Spleen (tissue), 11 donors: ENCODE results near the gene KCNQ1. TPM values are rescaled to one million over a fixed set of nuclear protein-coding genes. Genes with fewer than 3 reads are reported as not detected.
A peak's percentile ranks its signal among the peaks of the same experiment; 100 is the strongest.

Source experiments
- DNase-seq: peaks from one replicate; pipeline ENCODE4 v3.0.0-alpha.2; 2020
- H3K27ac ChIP-seq, 8 donors: fragments of 200-600 bp; sonication (generic) in 7 of 8; 1 replicate in 4 of 8; 2 replicates in 4 of 8; pipeline versions ENCODE4 v1.5.0 to v1.8.0; 2016 to 2021; ENCODE audit warnings: inconsistent platforms in 4 of 8, mild to moderate bottlenecking in 4 of 8, moderate library complexity in 1 of 8
- H3K27me3 ChIP-seq, 7 donors: fragments of 200-600 bp; sonication (generic) in 6 of 7; replicated peaks in 1 of 7; 1 replicate in 4 of 7; 2 replicates in 3 of 7; pipeline versions ENCODE4 v1.5.0 to v1.8.0; 2016 to 2021; ENCODE audit warnings: inconsistent platforms in 3 of 7, mild to moderate bottlenecking in 1 of 7
- H3K36me3 ChIP-seq, 6 donors: fragments of 200-600 bp; sonication (generic) in 5 of 6; 1 replicate in 4 of 6; 2 replicates in 2 of 6; pipeline versions ENCODE4 v1.5.0 to v1.8.0; 2016 to 2021; ENCODE audit warnings: inconsistent platforms in 2 of 6
- H3K4me1 ChIP-seq, 6 donors: fragments of 200-600 bp; sonication (generic) in 5 of 6; 1 replicate in 3 of 6; 2 replicates in 3 of 6; pipeline versions ENCODE4 v1.5.0 to v1.8.0; 2016 to 2021; ENCODE audit warnings: inconsistent platforms in 3 of 6
- H3K4me3 ChIP-seq, 8 donors: fragments of 200-600 bp; sonication (generic) in 7 of 8; 1 replicate in 4 of 8; 2 replicates in 4 of 8; pipeline versions ENCODE4 v1.5.0 to v1.8.0; 2016 to 2021; ENCODE audit warnings: inconsistent platforms in 4 of 8, mild to moderate bottlenecking in 4 of 8, moderate library complexity in 2 of 8
- H3K9me3 ChIP-seq, 8 donors: fragments of 200-600 bp; sonication (generic) in 7 of 8; 1 replicate in 4 of 8; 2 replicates in 4 of 8; pipeline versions ENCODE4 v1.5.0 to v1.8.0; 2016 to 2021; ENCODE audit warnings: inconsistent platforms in 4 of 8
- CTCF ChIP-seq, 11 experiments: fragments of 200-600 bp in 7 of 11; fragments of 450-650 bp in 4 of 11; sonication (generic) in 4 of 11; IDR thresholded peaks in 8 of 11; conservative IDR thresholded peaks in 3 of 11; 1 replicate in 7 of 11; 2 replicates in 4 of 11; pipeline versions ENCODE4 v1.4.0 to v1.8.0; 2016 to 2021; ENCODE audit warnings: antibody characterized with exemption in 11 of 11, inconsistent platforms in 4 of 11, mild to moderate bottlenecking in 1 of 11
- POLR2A ChIP-seq, 3 donors: fragments of 450-650 bp; IDR thresholded peaks; one replicate each; pipeline ENCODE4 v1.5.1; 2017; ENCODE audit warnings: antibody characterized with exemption in 3 of 3, mild to moderate bottlenecking in 1 of 3
- POLR2AphosphoS5 ChIP-seq, 3 donors: sonication (generic); formaldehyde crosslinking; IDR thresholded peaks; one replicate each; pipeline ENCODE4 v1.5.1; 2017; ENCODE audit warnings: antibody characterized with exemption in 3 of 3
- WGBS, 5 donors: extraction: QIAGEN DNeasy Blood & Tissue Kit in 3 of 5; methylation state at CpG; one replicate each; pipeline versions ENCODE4 v1.1.5 to v1.1.7; 2013 to 2018; 5-methylcytosine and 5-hydroxymethylcytosine counted together
- intact Hi-C: fragments of 100-400 bp; cut with DNase I; formaldehyde crosslinking; loops from one replicate; pipeline ENCODE4 v1.15.0; 2023; ENCODE audit warnings: low total_unique reads
- polyA plus RNA-seq, 3 donors: library from polyadenylated mRNA; stranded (reverse); fragments of 200-250 nt; gene quantifications; one replicate each; pipeline ENCODE4 v1.2.1, GENCODE V29; 2013
- total RNA-seq, 7 donors: library from RNA; depleted of rRNA in 3 of 7; stranded (reverse); fragments of >200 nt in 3 of 7; fragmentation: NEBNext Ultra II Directional in 4 of 7; extraction: Animal tissue kit (Norgen Biotek cat#: 25700) in 4 of 7; gene quantifications; one replicate each; pipeline versions ENCODE4 v1.1.0 to v1.2.1, GENCODE V29; 2016 to 2021
- donor health status: healthy with polysubstance abuse.
- donor health status: DM: no; HTN: no; CAD: no; lungs with moderate emphysema.
- donor health status: DM: no; HTN: no; CAD: no.
- donor health status: Bipolar disorder and iron deficiency.
- donor health status: healthy.
- donor health status: DM: no; HTN: no; CAD: no.
- donor health status: DM: yes; HTN: yes; CAD: no.

KCNQ1 gene
- total and polyA plus RNA-seq, 10 donors, result 3.3 to 21.6 (median 13.5) TPM

GRCh38 chr11:2446590-2447252 lies 1.9 kb downstream of the KCNQ1 start:
- peak overlapping the region; percentile 20 to 90 (median 80) for H3K27ac ChIP-seq
- intact Hi-C loops, result no loop called here
- H3K36me3 ChIP-seq, result peaks cover 0 to 8% (median 0%) of the 10 kb centered on the region in 6 donors
- 33 to 50% (median 46%) methylated on average over 9 to 15 of the region's 15 CpGs for WGBS, 5 donors
- H3K4me3 ChIP-seq, result peak overlapping the region in 6 of 8 donors; percentile 2 to 81 (median 50)
- H3K4me1 ChIP-seq, result peaks cover 15 to 56% (median 38%) of the 10 kb centered on the region in 6 donors
- peak in 2 of 3 donors; percentile 41 to 42 for TF ChIP-seq POLR2AphosphoS5 (IDR thresholded peaks at IDR 0.05)
- no peak for TF ChIP-seq POLR2A (IDR thresholded peaks at IDR 0.05)
- no peak for TF ChIP-seq CTCF (IDR thresholded peaks at IDR 0.05 in 8 of 11, conservative IDR thresholded peaks at IDR 0.05 in 3 of 11)
- H3K27me3 ChIP-seq, result peaks cover 0 to 56% (median 13%) of the 10 kb centered on the region in 7 donors
- H3K9me3 ChIP-seq, result no peaks in the 10 kb centered on the region
- DNase-seq, result peak; percentile 94

DNA sequence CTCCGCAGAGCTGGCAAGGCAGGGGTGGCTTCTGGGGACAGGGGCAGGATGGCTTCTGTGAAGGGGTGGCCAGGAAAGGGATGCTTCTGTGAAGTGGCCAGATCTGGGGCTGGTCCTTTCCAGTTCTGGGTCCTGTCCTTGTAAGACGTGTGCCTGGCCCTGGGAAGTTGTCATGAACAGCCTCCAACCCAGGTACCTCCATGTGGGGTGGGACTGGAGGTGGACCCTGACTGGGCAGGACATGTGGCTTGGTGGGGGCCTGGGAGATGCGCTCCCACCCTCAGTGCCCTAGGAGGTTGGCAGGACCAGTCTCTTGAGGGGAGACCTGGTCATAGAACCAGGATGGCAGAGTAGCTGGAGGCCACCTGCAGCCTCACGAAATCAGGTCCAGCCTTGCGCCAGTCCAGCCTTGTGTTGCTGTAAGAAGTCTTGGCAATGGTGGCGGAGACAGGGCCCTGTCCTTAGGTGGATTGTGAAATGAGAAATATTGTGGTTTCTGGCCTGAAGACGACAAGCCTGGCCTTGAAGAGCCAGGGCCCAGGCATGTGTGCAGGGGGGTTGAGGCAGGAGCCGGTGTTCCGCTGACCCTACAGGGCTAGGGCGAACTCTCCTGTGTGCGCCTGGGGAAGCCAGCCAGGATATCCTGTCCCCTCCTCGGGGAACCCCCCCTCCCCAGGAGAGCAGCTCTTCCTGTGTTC lies 2.6 kb downstream of the KCNQ1 start:
- intact Hi-C loops, result no loop called here
- Histone ChIP-seq H3K27ac (peak overlapping the region; percentile 20 to 90 (median 80)), H3K27me3 (peaks cover 0 to 55% (median 13%) of the 10 kb centered on the region in 7 donors), H3K4me3 (peak overlapping the region in 6 of 8 donors; percentile 2 to 81 (median 50)), H3K36me3 (peaks cover 0 to 8% (median 0%) of the 10 kb centered on the region in 6 donors), H3K4me1 (peaks cover 15 to 56% (median 38%) of the 10 kb centered on the region in 6 donors), H3K9me3 (no peaks in the 10 kb centered on the region)
- peak; percentile 79 for DNase-seq
- TF ChIP-seq POLR2A (IDR thresholded peaks at IDR 0.05) (no peak), CTCF (IDR thresholded peaks at IDR 0.05 in 8 of 11, conservative IDR thresholded peaks at IDR 0.05 in 3 of 11) (no peak), POLR2AphosphoS5 (IDR thresholded peaks at IDR 0.05) (no peak)
- WGBS, 5 donors, result 20 to 50% (median 35%) methylated on average over 8 to 12 of the region's 12 CpGs

DNA sequence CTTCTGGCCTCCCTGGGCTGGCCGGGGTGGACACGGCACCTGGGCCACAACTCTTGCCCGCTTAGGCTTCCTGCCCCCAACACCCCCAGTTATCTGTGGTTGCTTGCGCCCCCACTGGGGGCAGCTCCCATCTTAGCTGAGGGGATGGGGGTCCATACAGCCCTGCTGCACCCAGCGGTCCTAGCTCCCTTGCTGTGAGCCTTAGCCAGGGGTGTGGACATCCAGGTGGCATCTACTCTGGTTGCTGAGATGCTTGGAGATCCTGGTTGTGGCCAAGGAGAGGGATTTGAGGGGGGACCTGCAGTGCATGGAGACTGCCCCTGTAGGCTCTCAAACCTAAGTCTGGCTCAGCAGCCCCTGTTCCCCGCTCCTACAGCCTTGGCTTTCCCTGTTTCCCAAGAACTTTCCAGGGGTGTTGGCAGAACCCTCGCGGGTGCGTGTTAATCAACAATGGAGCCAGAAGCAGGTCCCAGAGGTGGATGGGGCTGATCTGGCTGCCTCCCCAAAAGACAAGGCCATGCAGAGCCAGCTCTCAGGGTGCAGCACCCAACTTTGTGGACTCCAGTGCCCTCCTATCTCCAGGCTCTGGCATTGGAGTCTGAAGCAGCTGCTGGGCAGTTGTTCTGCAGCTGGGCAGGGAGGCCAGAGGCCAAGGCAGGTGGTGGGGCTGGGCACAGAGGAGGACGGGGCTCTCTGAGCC lies 3.3 kb downstream of the KCNQ1 start:
- intact Hi-C loops, result no loop called here
- peaks cover 0 to 8% (median 0%) of the 10 kb centered on the region in 6 donors for H3K36me3 ChIP-seq
- peaks cover 0 to 55% (median 13%) of the 10 kb centered on the region in 7 donors for H3K27me3 ChIP-seq
- H3K4me3 ChIP-seq, result peak overlapping the region in 1 of 8 donors; percentile 81
- no peaks in the 10 kb centered on the region for H3K9me3 ChIP-seq
- DNase-seq, result peak; percentile 83
- peak overlapping the region in 7 of 8 donors; percentile 43 to 90 (median 84) for H3K27ac ChIP-seq
- no peak for TF ChIP-seq POLR2A (IDR thresholded peaks at IDR 0.05)
- TF ChIP-seq POLR2AphosphoS5 (IDR thresholded peaks at IDR 0.05), result no peak
- no peak for TF ChIP-seq CTCF (IDR thresholded peaks at IDR 0.05 in 8 of 11, conservative IDR thresholded peaks at IDR 0.05 in 3 of 11)
- H3K4me1 ChIP-seq, result peaks cover 15 to 50% (median 38%) of the 10 kb centered on the region in 6 donors
- 58 to 78% (median 71%) methylated on average over 4 to 10 of the region's 10 CpGs for WGBS, 5 donors
